CMK (cell line): ENCODE results near the gene SCN8A.
"Not testable (repeated sequence)": the region's sequence is repeated elsewhere in the genome, so short reads cannot be mapped to it uniquely, and the experiment has no call there.

Experiments
- DNase-seq: peaks from one replicate; pipeline ENCODE4 v3.0.0-alpha.2; 2010; ENCODE audit warnings: low read depth

Gene SCN8A

GRCh38 chr12:51625370-51625769, 34.3 kb downstream of the SCN8A start:
- no peak for DNase-seq

DNA sequence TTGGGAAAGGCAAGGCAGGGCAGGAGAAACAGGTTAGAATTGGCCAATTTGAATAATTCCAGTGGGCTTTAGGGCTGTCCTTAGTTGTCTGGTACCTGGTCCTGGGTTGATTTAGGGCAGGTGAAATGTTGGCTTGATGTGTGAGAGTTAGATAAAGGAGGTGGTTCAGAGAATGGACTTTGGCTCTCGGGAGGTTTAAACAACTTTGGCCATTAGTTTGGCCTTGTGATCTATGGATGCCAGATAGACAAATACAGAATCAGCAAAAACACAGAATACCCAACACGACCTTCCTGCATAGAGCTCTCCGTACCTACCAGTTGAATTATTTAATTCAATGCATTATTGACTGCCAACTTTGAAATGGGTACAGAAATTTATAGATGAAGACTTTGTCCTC, 35.1 kb downstream of the SCN8A start:
- no peak for DNase-seq

DNA sequence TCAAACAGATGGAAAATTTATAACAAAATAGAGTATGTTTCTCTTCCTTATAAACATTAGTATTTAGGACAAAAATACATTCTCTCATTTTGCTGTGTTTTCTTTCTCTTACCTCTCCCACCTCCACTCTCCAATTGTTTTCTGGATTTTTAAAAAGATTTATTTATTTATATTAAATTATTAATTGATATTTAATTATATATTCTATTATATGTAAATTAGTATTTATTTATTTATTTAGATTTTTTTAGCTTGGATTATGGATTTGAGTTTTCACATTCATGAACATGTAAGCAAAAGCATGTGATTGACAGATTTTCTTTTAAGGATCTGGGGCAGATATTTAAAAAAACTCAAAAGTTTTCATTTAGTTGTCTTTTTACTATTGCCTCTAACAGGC, 35.6 kb downstream of the SCN8A start:
- no peak for DNase-seq

DNA sequence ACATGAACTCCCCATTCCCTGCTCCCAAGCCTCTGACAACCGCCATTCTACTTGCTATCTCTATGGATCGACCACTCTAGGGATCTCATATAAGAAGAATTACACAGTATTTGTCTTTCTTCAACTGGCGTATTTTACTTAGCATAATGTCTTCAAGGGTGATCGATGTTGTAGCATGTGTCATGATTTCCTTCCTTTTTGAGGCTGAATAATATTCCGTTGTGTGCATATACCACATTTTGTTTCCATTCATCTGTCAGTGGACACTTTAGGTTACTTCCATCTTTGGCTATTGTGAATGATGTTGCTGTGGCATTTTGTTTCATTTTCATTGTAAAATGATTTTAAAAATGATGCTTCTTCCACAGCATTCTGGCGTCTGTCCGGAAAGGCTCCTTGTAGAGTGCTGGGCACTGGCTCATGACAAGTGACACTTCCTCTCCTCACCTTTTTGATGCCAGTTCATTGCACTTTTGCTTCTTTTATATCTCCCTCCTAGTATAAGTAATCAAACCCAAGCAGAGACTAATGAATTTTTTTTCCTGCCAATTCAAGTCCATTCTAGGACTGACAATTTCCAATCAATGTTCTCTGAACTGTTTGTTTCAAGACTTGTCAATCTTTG, 39.3 kb downstream of the SCN8A start:
- no peak for DNase-seq

GRCh38 chr12:51630986-51631385, 40.0 kb downstream of the SCN8A start:
- DNase-seq, result no peak

DNA sequence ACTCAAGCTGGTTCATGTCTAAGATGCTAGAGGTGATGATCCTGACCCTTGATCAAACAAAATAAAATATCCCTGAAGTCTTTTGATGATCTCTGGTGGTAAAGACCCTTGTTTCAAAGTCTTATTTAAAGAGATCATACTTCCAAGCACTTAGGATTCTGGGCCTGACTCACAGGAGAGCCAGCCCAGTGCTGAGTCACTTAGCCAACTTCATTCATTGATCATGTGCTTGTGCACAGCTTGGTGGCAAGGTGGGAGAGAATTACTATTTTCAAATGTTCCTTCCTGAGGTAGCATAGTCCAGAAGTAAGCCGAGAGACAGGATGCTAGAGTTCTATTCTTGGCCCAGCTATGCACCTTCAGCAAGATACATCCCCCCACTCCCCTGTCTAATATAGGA, 40.6 kb downstream of the SCN8A start:
- no peak for DNase-seq

GRCh38 chr12:51632623-51633022, 41.6 kb downstream of the SCN8A start:
- DNase-seq, result no peak

GRCh38 chr12:51635346-51635745, 44.3 kb downstream of the SCN8A start:
- no peak for DNase-seq

DNA sequence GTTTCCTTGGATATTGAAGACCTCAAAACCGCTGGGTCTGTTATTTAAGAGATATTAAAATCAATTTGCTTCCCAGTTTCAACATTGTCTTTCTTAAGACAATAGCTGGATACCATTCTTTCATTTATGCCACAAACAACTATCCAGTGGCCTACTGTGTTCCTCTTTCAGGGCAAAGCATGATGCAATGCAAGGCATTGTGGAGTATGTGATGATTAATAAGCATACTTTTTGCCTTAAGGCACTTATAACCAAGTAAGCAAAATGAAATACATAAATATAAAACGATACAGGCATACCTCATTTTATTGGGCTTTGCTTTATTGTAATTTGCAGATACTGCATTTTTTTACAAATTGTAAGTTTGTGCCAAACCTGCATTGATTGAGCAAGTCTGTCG, 45.5 kb downstream of the SCN8A start:
- DNase-seq, result no peak

GRCh38 chr12:51636986-51637385, 46.0 kb downstream of the SCN8A start:
- DNase-seq, result no peak

- no peak for DNase-seq
Observed at GRCh38 chr12:51639361-51639760, 48.3 kb downstream of the SCN8A start.

DNA sequence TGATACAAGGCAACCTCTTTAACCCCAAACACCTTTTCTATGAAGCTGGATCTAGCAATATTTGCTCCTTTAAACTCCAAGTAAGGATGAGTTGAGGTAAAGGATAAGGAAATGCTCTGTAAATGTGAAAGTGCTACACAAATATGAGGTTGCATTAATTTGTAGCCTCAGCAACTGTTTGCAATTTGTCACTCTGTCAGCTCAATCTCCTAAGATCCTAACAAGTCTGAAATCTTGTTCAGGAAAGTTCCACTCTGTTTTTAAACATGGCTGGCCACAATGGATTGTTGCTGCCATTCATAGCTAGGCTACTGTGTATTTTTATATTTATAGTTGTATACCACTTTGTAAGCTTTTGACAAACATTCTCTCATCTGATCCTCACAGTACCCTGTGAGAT, 51.3 kb downstream of the SCN8A start:
- DNase-seq, result no peak

DNA sequence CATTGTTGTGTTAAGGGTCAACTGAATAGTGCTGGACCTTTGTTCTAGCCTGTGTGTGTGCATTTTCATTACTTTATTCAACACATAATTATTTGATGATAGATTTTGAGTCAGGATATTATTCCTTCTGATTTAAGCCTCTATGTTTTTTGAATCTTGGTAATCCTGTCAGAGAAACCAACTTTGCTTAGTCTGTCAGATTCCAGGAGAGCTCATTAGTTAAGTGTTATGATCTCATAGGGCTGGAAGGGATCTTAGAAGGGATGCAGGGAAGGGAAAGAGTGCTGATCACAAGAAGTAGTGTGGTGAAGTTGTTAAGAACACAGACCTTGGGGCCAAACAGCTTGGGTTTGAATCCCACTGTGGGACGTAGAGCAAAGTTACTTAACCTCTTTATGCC, 52.9 kb downstream of the SCN8A start:
- no peak for DNase-seq

GRCh38 chr12:51644691-51645090, 53.7 kb downstream of the SCN8A start:
- DNase-seq, result not testable (repeated sequence)

GRCh38 chr12:51645961-51646360, 54.9 kb downstream of the SCN8A start:
- DNase-seq, result no peak

- DNase-seq, result no peak
Observed at GRCh38 chr12:51647647-51648046, 56.6 kb downstream of the SCN8A start.

GRCh38 chr12:51653431-51653830, 62.4 kb downstream of the SCN8A start:
- no peak for DNase-seq

- DNase-seq, result no peak
Observed at GRCh38 chr12:51661199-51661598, 70.2 kb downstream of the SCN8A start.

- DNase-seq, result no peak
Observed at GRCh38 chr12:51661836-51662235, 70.8 kb downstream of the SCN8A start.

DNA sequence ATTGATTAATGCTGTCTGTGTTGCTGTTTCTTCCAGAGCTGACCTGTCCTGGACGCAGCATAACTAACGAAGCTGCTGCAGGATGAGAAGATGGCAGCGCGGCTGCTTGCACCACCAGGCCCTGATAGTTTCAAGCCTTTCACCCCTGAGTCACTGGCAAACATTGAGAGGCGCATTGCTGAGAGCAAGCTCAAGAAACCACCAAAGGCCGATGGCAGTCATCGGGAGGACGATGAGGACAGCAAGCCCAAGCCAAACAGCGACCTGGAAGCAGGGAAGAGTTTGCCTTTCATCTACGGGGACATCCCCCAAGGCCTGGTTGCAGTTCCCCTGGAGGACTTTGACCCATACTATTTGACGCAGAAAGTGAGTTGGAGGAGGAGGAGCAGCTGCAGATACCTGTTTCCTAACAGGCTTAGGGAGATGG, 71.7 kb downstream of the SCN8A start:
- no peak for DNase-seq

DNA sequence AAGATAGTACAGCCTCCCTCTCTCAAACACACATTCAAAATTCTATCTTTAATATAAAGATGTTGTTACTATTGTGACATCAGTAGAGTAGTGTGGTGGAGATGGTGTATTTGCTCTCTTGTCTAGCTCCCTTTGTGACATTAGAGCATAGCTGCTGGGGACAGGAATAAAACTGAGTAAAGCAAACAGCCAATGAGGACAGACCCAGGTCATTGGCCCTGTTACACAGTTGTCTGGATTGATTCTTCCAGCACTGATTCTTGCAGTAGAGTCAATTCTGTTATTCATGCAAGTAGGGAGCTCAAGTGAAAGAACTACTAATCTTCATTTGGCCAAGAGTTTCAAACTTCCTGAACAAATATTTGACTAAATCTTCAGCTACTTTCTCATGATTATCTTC, 72.4 kb downstream of the SCN8A start:
- DNase-seq, result no peak

DNA sequence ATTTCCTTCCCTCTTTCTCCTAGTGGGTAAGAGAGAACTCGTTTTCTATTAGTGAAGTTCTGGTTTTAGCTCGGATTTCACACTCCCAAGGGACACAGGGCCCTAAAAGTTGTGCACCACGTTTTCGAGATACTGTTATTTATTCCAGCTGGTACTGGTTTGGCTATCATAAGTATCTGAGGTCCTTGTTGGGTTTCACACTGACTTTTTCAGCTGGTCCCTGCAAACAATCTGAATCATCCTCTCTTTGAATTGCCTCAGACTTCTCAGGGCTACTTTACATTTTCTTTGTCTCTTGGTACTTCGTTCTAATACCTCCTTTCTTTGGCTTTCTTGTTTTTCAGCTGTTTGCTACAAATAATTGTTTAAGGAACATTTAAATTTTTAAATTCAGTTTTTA, 75.7 kb downstream of the SCN8A start:
- DNase-seq, result no peak

GRCh38 chr12:51667269-51667668, 76.2 kb downstream of the SCN8A start:
- DNase-seq, result no peak

DNA sequence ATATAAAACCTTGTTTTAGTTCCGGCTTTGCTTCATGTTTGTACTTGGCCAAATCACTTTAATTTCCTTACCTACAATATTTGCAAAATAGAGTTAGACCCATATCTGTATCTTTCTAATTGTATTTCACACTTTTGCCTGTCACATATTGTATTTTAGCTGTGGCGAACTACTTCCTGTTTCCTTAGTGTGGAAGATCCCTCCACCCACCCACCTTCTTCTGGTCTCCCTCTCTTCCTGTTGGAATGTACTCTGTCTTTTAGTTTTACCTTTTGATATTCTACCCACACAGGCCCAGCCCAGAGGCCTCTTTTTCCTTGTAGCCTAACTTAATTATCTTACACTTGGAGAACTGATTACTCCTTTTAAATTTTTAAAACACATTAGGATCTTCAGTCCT, 78.2 kb downstream of the SCN8A start:
- no peak for DNase-seq

DNA sequence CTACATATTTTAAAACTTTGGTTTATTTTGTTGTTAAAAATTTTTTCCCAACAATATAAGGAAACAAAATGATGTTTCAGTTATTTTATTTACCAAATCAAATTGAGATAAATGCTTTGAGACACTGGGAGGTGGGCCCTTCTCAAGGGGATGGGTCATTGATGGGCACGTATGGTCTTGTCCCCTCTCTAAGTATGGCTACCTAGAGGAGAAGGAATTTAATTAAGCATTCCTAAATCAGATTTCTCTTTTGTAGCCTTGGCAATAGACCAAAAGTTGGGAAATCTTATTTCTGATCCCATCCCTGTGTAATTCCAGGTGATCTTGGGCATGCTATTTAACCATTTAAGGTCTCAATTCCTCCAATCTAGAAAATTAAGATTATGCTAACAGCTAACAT, 79.0 kb downstream of the SCN8A start:
- DNase-seq, result no peak
